GM20000 (cell line): ENCODE data around the gene CYTH1.

Experiments
- DNase-seq: peaks from one replicate; pipeline ENCODE4 v3.0.0; 2012; ENCODE audit warnings: low spot score
- CTCF ChIP-seq: IDR thresholded peaks from 2 replicates; pipeline ENCODE4 v1.5.1; 2012; ENCODE audit warnings: mild to moderate bottlenecking, control low read depth; ENCODE audit errors: extremely low read depth, missing control alignments

CYTH1 gene

DNA sequence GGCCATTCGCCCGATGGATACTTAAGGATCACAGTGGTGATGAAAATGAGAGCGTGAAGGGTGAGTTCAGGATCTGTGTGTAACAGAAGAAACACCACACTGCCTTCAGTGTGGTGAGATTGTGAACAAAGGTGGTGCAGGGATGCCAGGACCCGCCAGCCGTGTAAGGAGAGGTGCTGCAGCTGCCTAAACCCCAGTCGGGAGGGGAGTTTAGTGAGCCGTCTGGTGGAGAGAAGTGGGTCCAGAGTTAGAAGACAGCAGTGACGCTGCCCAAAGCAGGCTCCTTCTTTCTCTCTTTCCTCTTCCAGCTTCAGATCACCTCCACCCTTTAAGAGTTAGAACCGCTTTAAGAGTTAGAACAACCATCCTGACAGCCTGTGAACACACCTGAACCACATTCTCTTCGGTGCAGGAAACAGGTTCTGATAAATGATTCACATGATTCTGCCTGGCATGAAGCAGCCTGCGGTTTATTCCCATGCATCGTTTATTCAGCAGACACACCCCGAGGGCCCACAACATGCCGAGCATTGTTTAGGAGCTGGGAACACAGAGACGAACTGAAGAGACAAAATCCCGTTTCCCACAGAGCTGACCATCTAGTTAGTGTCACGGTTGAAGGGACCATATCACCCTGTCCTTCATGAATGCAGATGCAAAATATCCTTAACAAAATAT, 120.8 kb downstream of the CYTH1 start:
- no peak for DNase-seq
- TF ChIP-seq CTCF, result no peak

DNA sequence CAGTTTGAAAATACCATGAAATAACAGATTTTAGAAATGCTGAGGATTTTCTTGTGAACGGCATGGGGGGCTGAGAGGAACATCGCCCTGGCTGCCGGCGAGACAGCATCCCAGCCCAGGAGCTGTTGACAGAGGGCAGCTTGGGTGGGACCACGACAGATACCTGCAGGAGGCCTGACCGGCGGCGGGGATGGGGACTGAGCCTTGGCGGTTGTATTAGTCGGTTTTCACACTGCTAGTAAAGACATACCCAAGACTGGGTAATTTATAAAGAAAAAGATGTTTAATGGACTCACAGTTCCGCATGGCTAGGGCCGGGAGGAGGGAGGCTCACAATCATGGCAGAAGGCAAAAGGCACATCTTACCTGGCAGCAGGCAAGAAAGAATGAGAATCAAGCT, 122.5 kb downstream of the CYTH1 start:
- TF ChIP-seq CTCF, result no peak
- no peak for DNase-seq

- no peak for DNase-seq
- TF ChIP-seq CTCF, result no peak
Observed at GRCh38 chr17:78658281-78658785, 123.7 kb downstream of the CYTH1 start.

DNA sequence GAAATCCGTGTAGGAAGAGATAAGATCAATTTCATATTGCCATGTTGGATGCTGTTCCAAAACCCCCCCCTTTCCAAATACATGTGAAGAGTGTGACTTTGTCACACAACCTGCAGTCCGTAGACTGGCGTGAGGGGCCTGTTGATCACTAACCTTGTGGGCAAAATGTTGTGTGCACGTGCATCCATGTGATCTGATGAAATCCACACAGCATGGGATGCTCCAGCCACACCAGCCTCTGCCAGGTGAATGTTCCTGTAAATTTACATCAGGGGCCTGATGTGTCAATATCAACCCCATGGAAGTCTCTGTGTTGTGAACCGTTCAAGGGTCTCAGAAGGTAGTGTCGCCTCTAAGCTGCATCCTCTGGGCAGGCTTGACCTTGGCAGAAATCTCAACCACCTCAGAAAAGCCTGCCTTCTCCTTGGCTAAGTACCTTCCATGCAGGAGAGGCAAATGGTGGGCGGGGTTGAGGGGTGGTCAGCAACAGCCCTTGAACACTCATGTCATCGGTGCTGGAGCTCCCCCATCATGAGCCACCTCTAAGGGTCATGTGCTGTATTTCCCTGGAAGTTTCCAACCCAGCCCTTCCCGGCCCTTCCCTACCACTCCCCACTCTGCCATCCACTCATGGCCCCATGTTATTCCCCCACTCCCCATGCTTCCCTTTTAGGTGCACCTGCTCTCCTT, 126.7 kb downstream of the CYTH1 start:
- DNase-seq, result no peak
- no peak for TF ChIP-seq CTCF

DNA sequence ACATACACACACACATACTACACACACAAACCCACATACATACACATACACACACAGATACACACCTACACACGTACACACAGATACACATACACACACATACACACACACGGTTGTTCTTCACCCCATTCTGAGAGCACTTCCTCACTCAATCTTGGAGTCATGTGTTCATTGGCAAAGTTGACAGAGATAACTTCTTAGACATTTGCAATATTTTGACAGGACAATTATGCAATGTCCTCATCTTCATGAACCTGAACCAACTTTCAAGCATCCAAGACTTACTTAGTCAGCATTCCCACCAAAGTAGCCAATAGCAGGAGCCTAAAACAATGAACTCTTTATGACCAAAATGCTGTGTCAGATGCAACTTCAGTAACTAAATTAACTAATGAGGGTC, 127.7 kb downstream of the CYTH1 start:
- no peak for TF ChIP-seq CTCF
- no peak for DNase-seq

GRCh38 chr17:78653382-78653781, 128.7 kb downstream of the CYTH1 start:
- no peak for TF ChIP-seq CTCF
- no peak for DNase-seq

- TF ChIP-seq CTCF, result no peak
- DNase-seq, result no peak
Observed at GRCh38 chr17:78652913-78653312, 129.2 kb downstream of the CYTH1 start.
